Measurements from ENCODE around the gene GP9. TPM values are rescaled to one million over a fixed set of nuclear protein-coding genes. Genes with fewer than 3 reads are reported as not detected.

GP9 gene
- total and polyA plus RNA-seq, 7 donors = 0.04 to 0.21 (median 0.09) TPM; not detected in 4

DNA sequence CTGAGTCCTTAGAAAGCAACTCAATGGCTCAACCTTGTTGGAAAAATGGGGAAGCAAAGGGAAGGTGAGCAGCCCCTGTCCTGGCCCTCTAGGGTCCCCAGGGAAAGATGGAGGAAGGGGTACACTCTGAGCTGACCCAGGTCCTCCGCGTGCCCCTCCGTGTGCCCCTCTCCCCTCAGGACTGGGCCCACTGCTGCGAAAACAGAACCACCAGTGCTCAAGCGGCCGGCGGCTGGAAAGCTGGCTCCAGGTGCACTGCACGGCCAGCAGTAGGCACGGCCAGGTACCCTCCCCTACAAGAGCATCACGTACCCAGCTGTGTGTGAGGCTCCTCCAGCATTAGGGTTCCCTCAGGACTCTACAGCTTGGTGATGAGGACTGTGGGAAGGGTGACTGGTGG lies 34.7 kb downstream of the GP9 start:
- ATAC-seq = no peak
- Histone ChIP-seq H3K27me3 (ENCODE audit: insufficient read depth in 3 of 3, low read length in 2 of 3) (no peaks in the 10 kb centered on the region), H3K4me3 (no peak overlapping the region), H3K9me3 (no peaks in the 10 kb centered on the region), H3K36me3 (ENCODE audit: insufficient read depth in 1 of 2, low read depth in 1 of 2) (peaks cover 0 to 44% of the 10 kb centered on the region in 2 donors), H3K27ac (no peak overlapping the region), H3K4me1 (no peaks in the 10 kb centered on the region)
- DNase-seq = no peak
- TF ChIP-seq CTCF (IDR thresholded peaks at IDR 0.05) = no peak
- whole genome bisulfite sequencing, 3 donors = 96 to 97% (median 96%) methylated on average over 10 of the region's 10 CpGs
- intact Hi-C loops (cut with DNase I) = no loop called here

- Histone ChIP-seq H3K4me3 (no peak overlapping the region), H3K27me3 (ENCODE audit: insufficient read depth in 3 of 3, low read length in 2 of 3) (no peaks in the 10 kb centered on the region), H3K4me1 (no peaks in the 10 kb centered on the region), H3K27ac (no peak overlapping the region), H3K9me3 (no peaks in the 10 kb centered on the region), H3K36me3 (ENCODE audit: insufficient read depth in 1 of 2, low read depth in 1 of 2) (peaks cover 2 to 7% of the 10 kb centered on the region in 2 donors)
- intact Hi-C loops (cut with DNase I) = loop anchor here in 1 of 2 donors (10.0 kb wide), 1 partner anchor 45 kb away; no protein-coding TSS in a partner anchor
- TF ChIP-seq CTCF (IDR thresholded peaks at IDR 0.05) = no peak
- 67 to 79% (median 70%) methylated on average over 1 of the region's 1 CpG for WGBS, 3 donors
- no peak for ATAC-seq
- no peak for DNase-seq
Measured at GRCh38 chr3:129100274-129100673, 39.7 kb downstream of the GP9 start.

DNA sequence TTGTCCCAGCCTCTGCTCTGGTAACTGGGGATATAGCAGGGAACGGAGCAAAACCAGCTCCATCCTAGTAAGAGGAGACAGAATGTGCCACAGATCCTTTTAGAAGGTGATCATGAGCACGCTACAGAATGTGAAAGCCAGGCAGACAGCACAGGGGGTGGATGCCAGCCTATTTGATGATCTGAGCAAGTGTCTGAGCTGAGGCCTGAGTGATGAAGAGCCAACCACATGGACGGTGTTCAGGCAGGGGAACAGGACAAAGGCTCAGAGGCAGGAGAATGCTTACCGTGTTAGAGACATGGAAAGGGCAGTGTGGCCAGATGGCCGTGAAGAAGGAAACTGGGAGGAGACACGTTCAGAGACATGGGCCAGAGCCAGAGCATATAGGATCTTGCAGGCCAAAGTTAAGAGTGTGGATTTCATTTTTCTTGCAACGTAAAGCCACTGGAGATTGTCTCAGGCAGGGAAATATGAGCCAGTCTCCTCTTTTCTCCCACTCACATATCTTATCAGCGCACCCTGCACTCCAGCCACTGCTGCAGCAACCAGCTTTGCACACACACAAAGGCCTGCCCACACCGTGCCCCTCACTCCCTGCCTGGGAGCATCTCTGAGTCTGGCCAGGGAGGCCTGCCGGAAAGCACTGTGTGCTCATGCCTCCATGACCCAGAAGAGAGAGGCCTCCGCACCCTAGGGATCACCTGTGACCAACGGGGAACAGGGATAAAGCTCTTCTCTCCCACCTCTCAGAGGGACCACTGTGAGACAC lies 41.0 kb downstream of the GP9 start:
- H3K4me1 ChIP-seq = no peaks in the 10 kb centered on the region
- H3K27ac ChIP-seq = no peak overlapping the region
- no peaks in the 10 kb centered on the region for H3K27me3 ChIP-seq (ENCODE audit: insufficient read depth in 3 of 3, low read length in 2 of 3)
- 79 to 80% (median 80%) methylated on average over 12 of the region's 12 CpGs for WGBS, 3 donors
- ATAC-seq (no peak), DNase-seq (no peak)
- no peak overlapping the region for H3K4me3 ChIP-seq
- no peak for TF ChIP-seq CTCF (IDR thresholded peaks at IDR 0.05)
- peaks cover 2 to 4% of the 10 kb centered on the region in 2 donors for H3K36me3 ChIP-seq (ENCODE audit: insufficient read depth in 1 of 2, low read depth in 1 of 2)
- intact Hi-C loops (cut with DNase I) = loop anchor here in 1 of 2 donors (10.0 kb wide), 1 partner anchor 47 kb away; no protein-coding TSS in a partner anchor
- no peaks in the 10 kb centered on the region for H3K9me3 ChIP-seq

DNA sequence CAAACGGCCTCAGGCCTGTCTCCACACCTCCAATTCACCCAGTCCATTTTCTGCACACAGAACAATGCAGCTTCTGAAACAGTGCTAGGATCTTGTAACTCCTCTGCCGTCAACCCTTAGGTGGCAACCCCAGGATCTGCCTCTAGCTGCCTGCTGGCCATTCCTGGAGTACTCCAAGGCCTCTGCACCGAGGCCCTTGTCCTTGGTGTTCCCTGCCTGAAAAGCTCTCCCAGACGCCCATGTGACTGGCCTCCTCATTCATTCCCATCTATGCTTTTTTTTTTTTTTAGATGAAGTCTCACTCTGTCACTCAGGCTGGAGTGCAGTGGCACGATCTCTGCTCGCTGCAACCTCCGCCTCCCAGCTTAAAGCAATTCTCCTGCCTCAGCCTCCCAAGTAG lies 42.7 kb downstream of the GP9 start:
- Histone ChIP-seq H3K4me1 (no peaks in the 10 kb centered on the region), H3K27me3 (ENCODE audit: insufficient read depth in 3 of 3, low read length in 2 of 3) (no peaks in the 10 kb centered on the region), H3K4me3 (no peak overlapping the region), H3K36me3 (ENCODE audit: insufficient read depth in 1 of 2, low read depth in 1 of 2) (peaks cover 2 to 4% of the 10 kb centered on the region in 2 donors), H3K9me3 (no peaks in the 10 kb centered on the region), H3K27ac (no peak overlapping the region)
- ATAC-seq = no peak
- no peak for DNase-seq
- intact Hi-C loops (cut with DNase I) = loop anchor here in 1 of 2 donors (10.0 kb wide), 1 partner anchor 48 kb away; no protein-coding TSS in a partner anchor
- no peak for TF ChIP-seq CTCF (IDR thresholded peaks at IDR 0.05)
- WGBS, 3 donors = 84 to 92% (median 88%) methylated on average over 7 of the region's 7 CpGs

All from psoas muscle (tissue), 8 donors.